GM18519 (cell line): ENCODE results near the gene IFNW1.
A peak's percentile ranks its signal among the peaks of the same experiment; 100 is the strongest.

Source experiments
- ATAC-seq: cut with Tn5 transposase; IDR thresholded peaks from one replicate; pipeline ENCODE4 v1.9.1; 2021; ENCODE audit warnings: mild to moderate bottlenecking, moderate library complexity; ENCODE audit not compliant: unreplicated experiment, low FRiP score

Gene IFNW1

GRCh38 chr9:21110708-21111576 lies 30.7 kb downstream of the IFNW1 start:
- peak; percentile 86 for ATAC-seq

DNA sequence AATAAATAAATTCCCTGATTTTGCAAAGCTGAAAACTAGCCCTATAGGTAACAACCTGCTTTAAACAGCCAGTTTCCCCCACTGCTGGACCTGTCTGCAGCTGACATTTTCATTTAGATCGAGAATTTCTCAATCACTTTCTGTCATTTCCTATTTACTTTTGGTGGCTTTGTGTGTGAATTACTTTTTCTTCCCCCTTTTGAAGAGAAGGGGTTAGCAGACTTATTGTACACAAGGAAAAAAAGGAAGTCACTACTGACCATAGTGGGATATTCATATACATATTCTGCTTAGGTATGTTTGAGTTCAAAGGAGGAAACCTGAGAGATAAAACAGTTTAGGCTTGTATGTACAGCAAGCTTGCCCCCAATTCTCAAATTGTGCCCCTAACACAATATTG lies 36.8 kb downstream of the IFNW1 start:
- ATAC-seq, result no peak

- ATAC-seq, result no peak
Observed at GRCh38 chr9:21102305-21102704, 39.3 kb downstream of the IFNW1 start.

GRCh38 chr9:21097817-21098216 lies 43.8 kb downstream of the IFNW1 start:
- no peak for ATAC-seq

DNA sequence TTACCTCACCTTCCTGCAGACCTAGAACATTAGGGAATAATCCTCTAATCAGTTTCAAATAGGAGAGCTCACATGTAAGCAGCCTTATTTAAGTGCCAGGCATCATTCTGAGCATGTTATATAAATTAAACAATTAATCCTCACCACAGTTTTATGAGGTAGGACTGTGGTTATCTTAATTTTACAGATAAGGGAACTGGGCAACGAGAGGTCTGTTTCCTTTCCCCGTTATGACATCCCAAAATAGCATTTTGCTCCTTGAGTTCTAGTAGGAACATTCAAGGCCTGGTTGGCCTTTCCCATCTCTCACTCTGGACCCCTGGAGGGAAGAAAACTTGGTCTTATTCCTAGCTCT lies 44.8 kb downstream of the IFNW1 start:
- no peak for ATAC-seq

DNA sequence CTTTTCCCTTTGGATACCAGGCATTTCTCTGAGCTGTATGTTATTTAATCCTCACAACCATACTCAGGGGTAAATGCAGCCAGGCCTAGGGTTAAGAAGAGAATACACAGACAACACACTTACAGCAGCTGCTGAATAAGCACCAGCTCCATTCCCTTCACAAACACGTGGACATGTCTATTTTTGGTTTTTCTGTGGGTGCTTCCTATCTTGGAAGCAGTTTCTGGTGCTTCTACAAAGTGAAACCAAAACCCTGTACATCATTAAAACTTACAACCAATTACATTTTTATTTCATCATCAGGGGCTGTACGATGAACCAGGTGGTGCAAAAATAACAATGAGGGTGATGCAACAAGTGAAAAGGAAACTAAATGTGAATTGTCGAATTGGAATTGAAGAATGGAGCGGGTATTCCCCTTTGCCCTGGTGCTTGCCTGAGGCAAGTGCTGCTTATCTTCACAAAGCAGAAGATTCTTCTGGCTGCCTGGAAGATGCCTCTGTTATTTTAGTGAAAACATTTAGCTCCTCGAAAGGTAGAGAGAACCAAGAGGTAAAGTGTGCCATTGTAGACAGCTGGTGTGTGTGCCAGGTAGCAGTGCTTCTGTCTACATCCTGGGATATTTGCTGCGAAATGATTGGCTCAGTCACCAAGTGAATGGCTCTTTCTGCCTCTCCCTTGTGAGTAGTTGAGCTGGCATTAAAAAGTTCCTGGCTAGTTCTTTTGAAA lies 45.3 kb downstream of the IFNW1 start:
- ATAC-seq, result peak; percentile 60

GRCh38 chr9:21095561-21095960 lies 46.1 kb downstream of the IFNW1 start:
- no peak for ATAC-seq
